Stimulated activated memory B cell treated with anti-CD40 and anti-IgM and Interleukin-4, amounts not matched to agents 10 μg/mL and 1 μg/mL and 100 μg/mL, for 72 hours (primary cell): ENCODE data around the gene EFCAB10.
A peak's percentile ranks its signal among the peaks of the same experiment; 100 is the strongest.
"Not testable (repeated sequence)": the region's sequence is repeated elsewhere in the genome, so short reads cannot be mapped to it uniquely, and the experiment has no call there.

ENCODE experiments used
- ATAC-seq: fragments of 150-1000 bp; cut with Tn5 transposase; 2 replicates; pipeline ENCODE4 v1.10.0; 2021
- H3K27ac Mint-ChIP-seq: one replicate; pipeline ENCODE4 v1.8.0; 2022; ENCODE audit warnings: mild to moderate bottlenecking, mixed read lengths
- H3K27me3 Mint-ChIP-seq: one replicate; pipeline ENCODE4 v1.8.0; 2022; ENCODE audit warnings: mixed read lengths
- H3K36me3 Mint-ChIP-seq: one replicate; pipeline ENCODE4 v1.8.0; 2022; ENCODE audit warnings: mixed read lengths
- H3K4me1 Mint-ChIP-seq: one replicate; pipeline ENCODE4 v1.8.0; 2022; ENCODE audit warnings: mixed read lengths
- H3K4me3 Mint-ChIP-seq: one replicate; pipeline ENCODE4 v1.8.0; 2022; ENCODE audit warnings: mild to moderate bottlenecking, moderate library complexity, mixed read lengths
- H3K9me3 Mint-ChIP-seq: one replicate; pipeline ENCODE4 v1.8.0; 2022; ENCODE audit warnings: mixed read lengths

The EFCAB10 gene

DNA sequence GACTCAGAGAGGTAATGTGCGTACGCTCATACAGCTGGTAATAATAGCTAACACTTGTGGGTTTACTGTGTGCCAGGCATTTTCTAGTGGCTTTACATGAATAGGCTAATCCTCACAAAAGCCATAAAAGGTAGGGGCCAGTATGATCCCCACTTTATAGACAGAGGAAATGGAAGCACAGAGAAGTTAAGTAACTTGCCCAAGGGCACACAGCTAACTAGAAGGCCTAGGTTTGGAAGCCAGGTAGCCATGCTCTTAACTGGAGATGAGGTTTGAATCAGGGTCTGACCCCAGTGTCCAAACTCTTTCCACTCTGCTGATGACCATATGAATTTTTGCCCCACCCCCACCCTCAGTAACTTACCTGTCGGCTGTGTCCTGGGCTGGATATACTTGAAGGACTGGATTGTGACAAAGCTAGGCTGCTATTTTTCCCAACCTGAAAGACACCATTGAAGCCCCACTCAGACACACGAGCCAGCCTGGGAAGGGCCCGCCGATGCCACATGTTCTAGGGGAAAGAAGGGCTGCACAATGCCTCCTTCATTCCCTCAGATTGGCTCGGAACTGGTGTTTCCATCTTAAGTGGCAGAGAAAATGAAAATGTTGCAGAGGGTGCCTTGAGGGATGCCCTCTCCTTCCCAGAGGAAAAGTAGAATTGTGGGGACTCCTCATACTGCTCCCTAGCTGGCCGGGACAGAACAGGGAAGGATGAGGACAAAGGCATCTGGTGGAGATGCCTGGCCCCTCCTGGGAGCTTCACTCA is 29.1 kb upstream of the EFCAB10 start:
- Mint-ChIP-seq H3K4me3 (no peak overlapping the region), H3K27me3 (no peaks in the 10 kb centered on the region), H3K9me3 (no peaks in the 10 kb centered on the region), H3K27ac (no peak overlapping the region), H3K4me1 (no peaks in the 10 kb centered on the region), H3K36me3 (peaks cover 24% of the 10 kb centered on the region)
- no peak for ATAC-seq

DNA sequence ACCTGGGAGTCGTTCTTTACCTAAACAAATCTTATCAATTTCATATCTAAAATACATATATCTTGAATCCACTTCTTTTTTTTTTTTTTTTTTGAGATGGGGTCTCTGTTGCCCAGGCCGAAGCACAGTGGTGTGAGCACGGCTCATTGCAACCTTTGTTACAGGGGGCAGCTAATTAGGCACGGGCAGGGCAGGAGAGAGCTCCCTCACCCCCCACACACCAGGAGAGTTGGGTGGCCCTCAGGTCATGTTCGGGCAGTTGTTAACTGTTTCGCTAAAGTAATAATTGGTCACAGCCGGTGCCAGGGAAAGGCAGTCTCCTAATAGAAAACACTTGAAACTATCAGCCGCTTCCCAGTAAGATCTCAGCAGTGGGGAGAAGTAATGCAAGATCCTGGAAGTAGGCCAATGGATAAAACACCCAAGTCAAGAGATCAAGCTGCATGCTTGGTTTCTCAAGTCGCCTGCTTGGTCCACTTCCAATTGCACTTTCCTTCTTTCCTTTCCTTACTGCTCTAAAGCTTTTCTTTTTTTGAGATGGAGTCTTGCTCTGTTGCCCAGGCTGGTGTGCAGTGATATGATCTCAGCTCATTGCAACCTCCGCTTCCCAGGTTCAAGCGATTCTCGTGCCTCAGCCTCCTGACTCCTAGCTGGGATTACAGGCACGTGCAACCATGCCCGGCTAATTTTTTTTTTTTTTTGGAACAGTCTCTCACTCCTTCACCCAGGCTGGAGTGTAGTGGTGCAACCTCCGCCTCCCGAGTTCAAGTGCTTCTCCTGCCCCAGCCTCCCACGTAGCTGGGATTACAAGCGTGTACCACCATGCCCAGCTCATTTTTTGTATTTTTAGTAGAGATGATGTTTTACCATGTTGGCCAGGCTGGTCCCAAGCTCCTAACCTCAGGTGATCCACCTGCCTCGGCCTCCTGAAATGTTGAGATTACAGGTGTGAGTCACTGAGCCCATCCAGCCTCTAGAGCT is 21.3 kb upstream of the EFCAB10 start:
- Mint-ChIP-seq H3K9me3 (no peaks in the 10 kb centered on the region), H3K36me3 (peaks cover 10% of the 10 kb centered on the region), H3K4me1 (no peaks in the 10 kb centered on the region), H3K4me3 (no peak overlapping the region), H3K27me3 (no peaks in the 10 kb centered on the region), H3K27ac (no peak overlapping the region)
- no peak for ATAC-seq

DNA sequence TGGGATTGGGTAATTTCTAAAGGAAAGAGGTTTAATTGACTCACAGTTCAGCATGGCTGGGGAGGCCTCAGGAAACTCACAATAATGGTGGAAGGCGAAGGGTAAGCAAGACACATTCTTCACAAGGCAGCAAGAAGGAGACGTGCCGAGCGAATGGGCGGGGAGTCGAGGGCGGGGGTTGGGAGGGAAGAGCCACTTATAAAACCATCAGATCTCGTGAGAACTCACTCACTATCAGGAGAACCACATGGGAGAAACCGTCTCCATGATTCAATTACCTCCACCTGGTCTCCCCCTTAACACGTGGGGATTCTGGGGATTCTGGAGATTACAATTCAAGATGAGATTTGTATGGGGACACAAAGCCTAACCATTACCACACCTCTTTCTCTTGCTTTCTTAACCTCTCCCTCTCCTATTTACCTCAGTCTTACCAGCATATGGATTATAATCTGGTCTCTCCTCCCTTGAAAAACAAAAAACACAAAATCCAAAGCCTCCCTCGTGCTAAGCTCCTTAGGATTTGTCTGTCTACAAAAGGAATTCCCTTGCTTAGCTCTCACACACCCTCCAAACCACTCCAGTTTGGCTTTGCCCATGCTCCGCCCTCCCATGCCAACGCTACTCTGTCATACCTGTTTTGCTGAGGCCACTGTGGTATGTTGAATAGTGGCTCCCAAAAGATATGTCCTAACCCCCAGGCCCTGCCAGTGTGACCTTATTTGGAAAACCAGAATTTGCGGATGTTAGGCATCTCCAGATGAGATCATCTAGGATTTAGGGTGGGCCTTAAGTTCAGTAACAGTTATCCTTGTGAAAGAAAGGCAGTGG is 19.6 kb upstream of the EFCAB10 start:
- H3K4me3 Mint-ChIP-seq: no peak overlapping the region
- no peaks in the 10 kb centered on the region for H3K27me3 Mint-ChIP-seq
- H3K27ac Mint-ChIP-seq: no peak overlapping the region
- no peaks in the 10 kb centered on the region for H3K9me3 Mint-ChIP-seq
- no peak for ATAC-seq
- H3K4me1 Mint-ChIP-seq: no peaks in the 10 kb centered on the region
- H3K36me3 Mint-ChIP-seq: peaks cover 5% of the 10 kb centered on the region

DNA sequence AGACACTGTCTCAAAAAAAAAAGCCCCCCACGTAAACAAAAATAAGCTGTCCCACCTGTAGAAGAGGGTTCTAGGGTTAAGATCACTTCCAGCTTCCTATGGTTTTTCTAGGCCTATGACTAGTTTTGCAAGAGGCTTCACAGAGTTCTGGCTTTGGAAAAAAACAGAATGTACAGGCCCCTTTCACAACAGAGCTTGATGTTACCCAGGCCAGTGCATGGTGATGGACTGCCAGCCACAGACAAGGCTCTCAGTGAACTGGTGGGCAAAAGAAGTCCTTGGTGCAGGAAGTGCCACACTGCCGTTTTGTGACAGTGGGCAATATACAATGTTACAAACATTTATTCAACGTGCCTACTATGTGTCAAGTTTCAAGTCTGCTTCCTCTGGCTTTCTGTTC is 18.3 kb upstream of the EFCAB10 start:
- no peaks in the 10 kb centered on the region for H3K27me3 Mint-ChIP-seq
- H3K4me1 Mint-ChIP-seq: no peaks in the 10 kb centered on the region
- H3K27ac Mint-ChIP-seq: no peak overlapping the region
- H3K4me3 Mint-ChIP-seq: no peak overlapping the region
- no peak for ATAC-seq
- H3K36me3 Mint-ChIP-seq: peaks cover 5% of the 10 kb centered on the region
- H3K9me3 Mint-ChIP-seq: no peaks in the 10 kb centered on the region

DNA sequence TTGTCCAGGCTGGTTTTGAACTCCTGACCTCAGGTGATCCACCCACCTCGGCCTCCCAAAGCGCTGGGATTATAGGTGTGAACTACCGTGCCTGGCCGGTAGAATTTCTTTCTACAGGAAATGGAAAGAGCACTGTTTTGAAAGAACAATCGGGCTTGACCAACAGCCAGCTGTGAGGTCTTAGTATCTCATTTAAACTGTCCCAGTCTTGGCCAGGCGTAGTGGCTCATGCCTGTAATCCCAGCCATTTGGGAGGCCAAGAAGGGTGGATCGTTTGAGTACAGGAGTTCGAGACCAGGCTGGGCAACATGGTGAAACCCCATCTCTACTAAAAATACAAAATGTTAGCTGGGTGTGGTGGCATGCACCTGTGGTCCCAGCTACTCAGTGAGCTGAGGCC is 17.8 kb upstream of the EFCAB10 start:
- ATAC-seq, H3K4me3 Mint-ChIP-seq, H3K4me1 Mint-ChIP-seq, H3K9me3 Mint-ChIP-seq, H3K27ac Mint-ChIP-seq, H3K36me3 Mint-ChIP-seq, H3K27me3 Mint-ChIP-seq: not testable (repeated sequence)

DNA sequence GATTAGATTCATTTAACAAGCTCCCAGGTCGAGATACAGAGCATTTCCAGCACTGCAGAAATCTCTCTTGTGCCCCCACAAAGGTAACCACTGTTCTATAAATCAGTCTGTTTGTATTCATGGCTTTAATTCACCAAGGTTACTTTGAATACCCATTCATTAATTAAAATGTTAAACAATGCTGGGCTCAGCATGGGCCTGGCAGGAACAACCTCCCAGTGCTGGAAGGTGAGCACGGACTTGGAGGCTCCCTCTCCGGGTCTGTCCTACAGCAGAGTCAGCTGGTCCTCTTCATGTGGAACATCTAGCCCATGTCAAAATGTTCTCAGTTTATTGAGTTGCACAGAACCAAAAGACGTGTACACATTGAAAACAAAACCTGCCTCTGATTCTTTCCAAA is 15.6 kb upstream of the EFCAB10 start:
- ATAC-seq: no peak
- Mint-ChIP-seq H3K4me3 (no peak overlapping the region), H3K27me3 (no peaks in the 10 kb centered on the region), H3K36me3 (no peaks in the 10 kb centered on the region), H3K9me3 (no peaks in the 10 kb centered on the region), H3K27ac (no peak overlapping the region), H3K4me1 (peaks cover 10% of the 10 kb centered on the region)

DNA sequence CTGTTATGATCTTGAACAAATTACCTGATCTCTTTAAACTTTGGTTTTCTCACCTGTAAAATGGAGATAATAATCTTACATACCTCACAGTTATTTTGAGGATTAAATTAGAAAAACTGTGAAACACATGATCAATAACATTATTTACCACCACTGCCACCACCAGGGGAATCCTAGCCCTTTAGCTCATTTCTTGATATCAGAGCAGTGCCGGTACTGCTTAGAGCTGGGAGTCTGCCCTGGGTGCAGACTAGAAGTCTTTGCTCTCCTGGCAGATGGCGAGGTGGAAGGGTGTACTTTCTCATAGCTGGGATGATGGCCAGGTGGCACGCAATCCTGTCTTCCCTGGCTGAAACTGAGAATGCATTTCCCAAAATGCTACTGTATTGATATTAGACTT is 12.7 kb upstream of the EFCAB10 start:
- Mint-ChIP-seq H3K27ac (peak overlapping the region; percentile 78), H3K36me3 (no peaks in the 10 kb centered on the region), H3K27me3 (no peaks in the 10 kb centered on the region), H3K4me3 (peak overlapping the region; percentile 60), H3K9me3 (no peaks in the 10 kb centered on the region), H3K4me1 (peaks cover 16% of the 10 kb centered on the region)
- peak; percentile 38 for ATAC-seq

DNA sequence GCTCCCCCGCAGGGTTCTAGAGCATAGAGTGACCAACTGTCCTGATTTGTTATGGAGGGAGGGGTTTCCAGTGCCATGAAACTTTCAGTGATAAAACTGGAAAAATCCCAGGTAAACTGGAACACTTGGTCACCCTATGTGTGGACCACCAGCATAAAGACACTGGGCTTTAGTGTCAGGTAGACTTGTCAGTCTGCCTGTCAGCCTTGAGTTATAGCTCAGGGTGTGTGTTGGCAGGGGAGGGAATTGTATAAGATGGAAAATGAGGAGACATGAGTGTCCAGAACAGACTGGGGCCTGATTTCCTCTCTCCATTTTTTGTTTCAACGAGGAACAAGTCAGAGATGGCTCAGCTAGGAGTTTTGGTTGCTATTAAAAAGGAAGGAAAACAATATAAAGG is 10.2 kb upstream of the EFCAB10 start:
- peaks cover 31% of the 10 kb centered on the region for H3K4me1 Mint-ChIP-seq
- H3K36me3 Mint-ChIP-seq: no peaks in the 10 kb centered on the region
- no peak for ATAC-seq
- no peaks in the 10 kb centered on the region for H3K27me3 Mint-ChIP-seq
- H3K9me3 Mint-ChIP-seq: no peaks in the 10 kb centered on the region
- no peak overlapping the region for H3K4me3 Mint-ChIP-seq
- no peak overlapping the region for H3K27ac Mint-ChIP-seq

DNA sequence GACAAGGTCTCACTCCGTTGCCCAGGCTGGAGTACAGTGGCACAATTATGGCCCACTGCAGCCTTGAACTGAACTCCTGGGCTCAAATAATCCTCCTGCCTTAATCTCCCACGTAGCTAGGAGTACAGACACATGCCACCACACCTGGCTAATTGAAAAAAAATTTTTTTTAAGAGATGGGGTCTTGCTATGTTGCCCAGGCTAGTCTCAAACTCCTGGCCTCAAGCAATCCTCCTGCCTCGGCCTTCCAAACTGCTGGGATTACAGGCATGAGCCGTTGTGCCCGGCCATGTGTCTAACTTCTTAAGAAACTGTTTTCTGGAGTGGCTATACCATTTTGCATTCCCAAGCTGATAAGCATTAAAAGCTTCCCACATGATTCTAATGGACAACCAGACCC is 9.5 kb upstream of the EFCAB10 start:
- Mint-ChIP-seq H3K27ac (no peak overlapping the region), H3K9me3 (no peaks in the 10 kb centered on the region), H3K4me1 (peaks cover 37% of the 10 kb centered on the region), H3K27me3 (no peaks in the 10 kb centered on the region), H3K36me3 (no peaks in the 10 kb centered on the region), H3K4me3 (no peak overlapping the region)
- ATAC-seq: no peak

DNA sequence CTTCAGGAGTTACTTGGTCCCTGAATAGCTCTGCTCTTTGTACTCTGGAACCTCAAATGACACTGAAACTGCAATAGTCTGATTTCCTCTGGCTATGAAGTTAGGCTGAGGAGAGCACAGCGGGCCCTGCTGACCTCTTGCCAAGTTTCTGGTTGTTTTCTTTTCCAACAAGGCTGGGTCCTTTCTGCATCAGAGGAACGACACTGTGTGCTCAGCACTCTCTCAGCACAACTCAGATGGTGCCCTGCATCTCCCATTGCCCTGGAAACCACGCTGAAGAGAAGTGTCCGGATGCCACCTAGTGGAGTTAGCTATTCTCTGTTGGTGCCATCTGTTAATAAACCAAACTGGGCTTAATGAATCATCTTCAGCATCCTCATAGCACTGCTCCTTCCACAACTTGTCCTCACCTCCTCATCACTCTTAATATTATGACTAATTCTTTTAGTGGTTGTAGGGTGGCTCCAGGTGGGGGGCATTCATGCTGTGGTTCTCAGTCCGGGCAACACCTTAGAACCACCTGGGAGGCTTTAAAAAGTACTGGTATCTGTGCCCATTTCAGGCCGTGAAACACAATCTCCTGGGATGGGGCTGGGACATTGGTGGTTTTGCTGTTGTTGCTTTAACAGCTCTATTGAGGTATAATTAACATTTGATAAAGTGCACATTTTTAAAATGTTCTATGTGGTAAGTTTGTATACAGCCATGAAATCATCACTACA is 8.2 kb upstream of the EFCAB10 start:
- peak; percentile 92 for ATAC-seq
- H3K27ac Mint-ChIP-seq: no peak overlapping the region
- H3K4me1 Mint-ChIP-seq: peaks cover 37% of the 10 kb centered on the region

DNA sequence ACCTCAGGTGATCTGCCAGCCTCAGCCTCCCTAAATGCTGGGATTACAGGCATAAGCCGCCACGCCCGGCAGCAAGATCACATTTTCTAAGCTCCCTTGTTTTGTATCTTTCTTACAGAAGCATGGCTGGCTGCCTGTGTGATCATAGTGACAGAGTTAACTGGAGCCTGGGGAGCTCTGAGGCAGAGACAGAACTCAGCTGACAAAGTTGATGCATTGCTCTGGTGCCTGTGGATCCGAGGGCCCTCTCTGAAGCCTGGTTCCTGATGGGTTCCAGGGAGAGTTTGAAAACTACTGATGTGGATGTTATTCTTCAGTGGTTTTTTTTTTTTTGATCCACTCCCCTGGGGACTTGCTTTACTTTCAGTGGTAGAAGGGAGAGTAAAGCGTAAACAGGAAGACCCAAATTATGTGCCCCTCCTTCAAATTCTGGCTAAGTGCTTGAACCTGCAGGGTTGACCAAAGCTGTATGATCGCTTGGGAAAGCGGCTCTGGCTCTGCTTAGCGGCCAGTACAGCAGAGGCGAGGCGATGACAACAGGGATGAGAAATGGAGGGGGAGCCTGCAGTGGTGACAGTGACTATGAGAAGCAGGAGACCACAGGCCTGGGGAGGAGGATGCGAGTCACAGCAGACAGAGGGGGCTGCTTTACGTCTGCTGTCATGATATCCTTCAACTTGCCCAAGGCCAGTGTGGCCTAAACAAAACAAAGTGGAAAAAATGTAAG is 6.8 kb upstream of the EFCAB10 start:
- Mint-ChIP-seq H3K4me1 (peaks cover 27% of the 10 kb centered on the region), H3K27me3 (no peaks in the 10 kb centered on the region), H3K36me3 (no peaks in the 10 kb centered on the region), H3K9me3 (no peaks in the 10 kb centered on the region), H3K27ac (peak overlapping the region; percentile 84), H3K4me3 (no peak overlapping the region)
- peak; percentile 56 for ATAC-seq

More for the DNA sequence above, 8.2 kb upstream of the EFCAB10 start:
- H3K36me3 Mint-ChIP-seq: no peaks in the 10 kb centered on the region
- H3K27me3 Mint-ChIP-seq: no peaks in the 10 kb centered on the region
- no peaks in the 10 kb centered on the region for H3K9me3 Mint-ChIP-seq
- H3K4me3 Mint-ChIP-seq: no peak overlapping the region

DNA sequence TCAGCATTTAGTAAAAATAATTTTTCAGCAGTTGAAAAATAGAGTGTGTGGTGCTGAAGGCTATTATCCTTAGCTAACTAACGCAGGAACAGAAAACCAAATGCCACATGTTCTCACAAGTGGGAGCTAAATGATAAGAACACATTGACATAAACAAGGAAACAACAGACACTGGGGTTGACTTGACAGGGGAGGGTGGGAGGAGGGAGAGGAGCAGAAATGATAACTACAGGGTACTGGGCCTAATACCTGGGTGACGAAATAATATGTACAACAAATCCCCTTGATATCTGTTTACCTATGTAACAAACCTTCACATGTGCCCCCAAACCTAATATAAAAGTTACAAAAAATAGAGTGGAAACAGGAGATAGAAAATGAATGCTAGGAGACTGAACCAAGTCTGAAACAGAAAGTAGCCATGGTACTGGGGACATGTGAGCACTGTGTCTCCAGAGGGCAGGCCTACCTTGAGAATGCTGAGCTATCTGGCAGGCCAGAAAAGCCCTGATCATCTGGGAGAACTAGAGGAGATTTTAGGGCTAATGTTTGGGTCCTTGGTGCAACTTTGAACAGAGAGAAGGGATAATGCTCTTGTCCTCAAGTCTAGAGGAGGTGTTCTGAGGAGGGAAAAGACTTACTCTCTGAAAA is 4.7 kb upstream of the EFCAB10 start:
- no peaks in the 10 kb centered on the region for H3K36me3 Mint-ChIP-seq
- H3K27me3 Mint-ChIP-seq: no peaks in the 10 kb centered on the region
- ATAC-seq: no peak
- H3K9me3 Mint-ChIP-seq: no peaks in the 10 kb centered on the region
- H3K4me1 Mint-ChIP-seq: peaks cover 33% of the 10 kb centered on the region
- H3K4me3 Mint-ChIP-seq: no peak overlapping the region
- peak overlapping the region; percentile 66 for H3K27ac Mint-ChIP-seq

DNA sequence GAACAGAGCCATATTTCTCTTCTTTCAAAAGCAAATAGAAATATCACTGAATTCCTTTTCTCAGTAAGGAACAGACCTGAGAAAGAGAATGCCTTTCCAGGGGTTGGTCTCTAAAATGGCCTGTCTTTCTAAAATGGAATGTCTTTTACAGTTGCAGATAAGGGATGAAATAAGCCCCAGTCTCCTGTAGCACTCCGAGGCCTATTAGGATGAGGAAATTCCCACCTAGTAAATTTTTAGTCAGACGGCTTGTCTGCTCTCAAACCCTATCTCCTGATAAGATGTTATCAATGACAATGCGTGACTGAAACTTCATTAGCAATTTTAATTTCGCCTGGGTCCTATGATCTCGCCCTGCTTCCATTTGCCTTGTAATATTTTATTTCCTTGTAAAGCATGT is 2.9 kb upstream of the EFCAB10 start:
- peaks cover 33% of the 10 kb centered on the region for H3K4me1 Mint-ChIP-seq
- no peak overlapping the region for H3K4me3 Mint-ChIP-seq
- H3K27ac Mint-ChIP-seq: no peak overlapping the region
- H3K36me3 Mint-ChIP-seq: no peaks in the 10 kb centered on the region
- no peak for ATAC-seq
- no peaks in the 10 kb centered on the region for H3K9me3 Mint-ChIP-seq
- no peaks in the 10 kb centered on the region for H3K27me3 Mint-ChIP-seq

DNA sequence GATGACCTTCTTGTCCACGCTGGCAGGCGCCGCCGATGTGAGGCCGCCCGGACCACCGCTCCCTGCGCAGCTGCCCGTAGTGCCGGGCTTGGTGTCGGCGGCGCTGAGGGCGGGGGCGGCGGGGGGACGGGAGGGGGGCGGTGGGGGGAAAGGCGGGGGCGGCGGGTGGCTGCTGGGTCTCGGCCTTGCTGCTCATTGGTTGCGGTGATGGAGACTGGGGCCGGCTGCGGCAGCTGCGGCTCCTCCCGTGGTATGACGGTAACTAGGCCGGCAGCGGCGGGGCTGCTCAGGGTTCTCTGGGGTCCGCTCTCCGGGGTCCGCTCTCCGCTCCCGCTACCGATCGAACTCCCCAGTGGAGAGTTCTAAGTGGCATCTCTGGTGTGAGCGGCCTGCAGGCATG is 1.8 kb upstream of the EFCAB10 start:
- no peak for ATAC-seq
- peaks cover 26% of the 10 kb centered on the region for H3K4me1 Mint-ChIP-seq
- H3K27me3 Mint-ChIP-seq: no peaks in the 10 kb centered on the region
- H3K4me3 Mint-ChIP-seq: no peak overlapping the region
- no peaks in the 10 kb centered on the region for H3K9me3 Mint-ChIP-seq
- H3K27ac Mint-ChIP-seq: no peak overlapping the region
- H3K36me3 Mint-ChIP-seq: no peaks in the 10 kb centered on the region
